ENCODE data around the gene GCG. TPM values are rescaled to one million over a fixed set of nuclear protein-coding genes. Genes with fewer than 3 reads are reported as not detected.
A peak's percentile ranks its signal among the peaks of the same experiment; 100 is the strongest.

GCG gene
- total and polyA plus RNA-seq, 7 donors: 9.0 to 26.6 (median 10.6) TPM; not detected in 4

- TF ChIP-seq POLR2A (IDR thresholded peaks at IDR 0.05) (no peak), EP300 (IDR thresholded peaks at IDR 0.05) (no peak), CTCF (IDR thresholded peaks at IDR 0.05) (no peak), POLR2AphosphoS5 (IDR thresholded peaks at IDR 0.05) (no peak)
- peaks cover 0 to 9% (median 0%) of the 10 kb centered on the region in 4 donors for H3K36me3 ChIP-seq
- no peak overlapping the region for H3K27ac ChIP-seq
- H3K4me3 ChIP-seq: no peak overlapping the region
- intact Hi-C loops (cut with DNase I): no loop called here
- no peaks in the 10 kb centered on the region for H3K27me3 ChIP-seq
- H3K9me3 ChIP-seq: no peaks in the 10 kb centered on the region
- no peak for DNase-seq
- no peaks in the 10 kb centered on the region for H3K4me1 ChIP-seq
- WGBS, 2 donors: 86 to 88% methylated on average over 5 of the region's 5 CpGs
Observed at GRCh38 chr2:162174746-162175145, 22.7 kb upstream of the GCG start.

GRCh38 chr2:162172802-162173370 lies 20.8 kb upstream of the GCG start:
- H3K36me3 ChIP-seq: peaks cover 0 to 9% (median 0%) of the 10 kb centered on the region in 4 donors
- DNase-seq: no peak
- H3K4me1 ChIP-seq: no peaks in the 10 kb centered on the region
- no peak for TF ChIP-seq CTCF (IDR thresholded peaks at IDR 0.05)
- TF ChIP-seq POLR2AphosphoS5 (IDR thresholded peaks at IDR 0.05): no peak
- no peak for TF ChIP-seq POLR2A (IDR thresholded peaks at IDR 0.05)
- TF ChIP-seq EP300 (IDR thresholded peaks at IDR 0.05): no peak
- WGBS, 2 donors: 84 to 89% methylated on average over 1 of the region's 1 CpG
- no peaks in the 10 kb centered on the region for H3K9me3 ChIP-seq
- H3K27me3 ChIP-seq: no peaks in the 10 kb centered on the region
- intact Hi-C loops (cut with DNase I): no loop called here
- no peak overlapping the region for H3K4me3 ChIP-seq
- no peak overlapping the region for H3K27ac ChIP-seq

GRCh38 chr2:162166745-162167144 lies 14.7 kb upstream of the GCG start:
- Histone ChIP-seq H3K36me3 (no peaks in the 10 kb centered on the region), H3K27me3 (no peaks in the 10 kb centered on the region), H3K4me1 (no peaks in the 10 kb centered on the region), H3K4me3 (no peak overlapping the region), H3K27ac (no peak overlapping the region), H3K9me3 (no peaks in the 10 kb centered on the region)
- intact Hi-C loops (cut with DNase I): no loop called here
- WGBS, 2 donors: 91 to 92% methylated on average over 4 of the region's 4 CpGs
- no peak for TF ChIP-seq POLR2A (IDR thresholded peaks at IDR 0.05)
- no peak for TF ChIP-seq CTCF (IDR thresholded peaks at IDR 0.05)
- no peak for TF ChIP-seq POLR2AphosphoS5 (IDR thresholded peaks at IDR 0.05)
- no peak for TF ChIP-seq EP300 (IDR thresholded peaks at IDR 0.05)
- DNase-seq: no peak

- no peak overlapping the region for H3K27ac ChIP-seq
- H3K4me3 ChIP-seq: no peak overlapping the region
- no peaks in the 10 kb centered on the region for H3K9me3 ChIP-seq
- H3K4me1 ChIP-seq: no peaks in the 10 kb centered on the region
- intact Hi-C loops (cut with DNase I): no loop called here
- H3K27me3 ChIP-seq: no peaks in the 10 kb centered on the region
- H3K36me3 ChIP-seq: no peaks in the 10 kb centered on the region
- TF ChIP-seq POLR2AphosphoS5 (IDR thresholded peaks at IDR 0.05) (no peak), POLR2A (IDR thresholded peaks at IDR 0.05) (no peak), CTCF (IDR thresholded peaks at IDR 0.05) (no peak), EP300 (IDR thresholded peaks at IDR 0.05) (no peak)
- DNase-seq: no peak
Observed at GRCh38 chr2:162166174-162166573, 14.1 kb upstream of the GCG start.

GRCh38 chr2:162164802-162165201 lies 12.8 kb upstream of the GCG start:
- intact Hi-C loops (cut with DNase I): no loop called here
- TF ChIP-seq EP300 (IDR thresholded peaks at IDR 0.05) (no peak), CTCF (IDR thresholded peaks at IDR 0.05) (no peak), POLR2AphosphoS5 (IDR thresholded peaks at IDR 0.05) (no peak), POLR2A (IDR thresholded peaks at IDR 0.05) (no peak)
- peak overlapping the region in 1 of 4 donors; percentile 39 for H3K27ac ChIP-seq

More at GRCh38 chr2:162164802-162165201, 12.8 kb upstream of the GCG start:
- no peak for DNase-seq
- H3K9me3 ChIP-seq: no peaks in the 10 kb centered on the region
- WGBS, 2 donors: 80 to 94% methylated on average over 2 of the region's 2 CpGs
- no peaks in the 10 kb centered on the region for H3K36me3 ChIP-seq
- no peaks in the 10 kb centered on the region for H3K27me3 ChIP-seq
- no peak overlapping the region for H3K4me3 ChIP-seq
- no peaks in the 10 kb centered on the region for H3K4me1 ChIP-seq

All from sigmoid colon (tissue), 7 donors.